ENCODE data around the gene MED1. TPM values are rescaled to one million over a fixed set of nuclear protein-coding genes. Genes with fewer than 3 reads are reported as not detected.

Gene MED1
- total and polyA plus RNA-seq, 9 of the 15 experiments (the other 6 are each of a cell fraction or from before 2014, with no cell fraction given) = 14.0 to 59.8 (median 46.7) TPM

GRCh38 chr17:39443326-39443725 is 7.7 kb downstream of the MED1 start:
- Histone ChIP-seq H3K36me3 (ENCODE audit: control insufficient read depth, insufficient read depth, low read length) (peaks cover 86% of the 10 kb centered on the region), H3K9me3 (replicated peaks; ENCODE audit: control insufficient read depth, insufficient read depth, low read depth, low read length) (no peaks in the 10 kb centered on the region), H3K4me3 (no peak overlapping the region), H3K27ac (ENCODE audit: extremely low read depth, low read depth, low read length) (no peak overlapping the region), H3K4me1 (replicated peaks in 1 of 2; ENCODE audit: control insufficient read depth in 2 of 2, insufficient read depth in 2 of 2, low read length in 2 of 2) (no peaks in the 10 kb centered on the region), H3K9me1 (ENCODE audit: control insufficient read depth, insufficient read depth, low read length) (no peaks in the 10 kb centered on the region), H3K9ac (ENCODE audit: insufficient read depth in 1 of 2, low read depth in 2 of 2, low read length in 2 of 2) (no peak overlapping the region), H3K79me2 (ENCODE audit: control insufficient read depth, insufficient read depth, low read length) (peaks cover 20% of the 10 kb centered on the region), H2AFZ (ENCODE audit: low read depth, low read length) (no peak overlapping the region), H3K4me2 (ENCODE audit: insufficient read depth, low read length) (no peak overlapping the region), H3K27me3 (ENCODE audit: control insufficient read depth in 2 of 2, insufficient read depth in 2 of 2, low read length in 2 of 2) (no peaks in the 10 kb centered on the region), H4K20me1 (replicated peaks; ENCODE audit: control insufficient read depth, insufficient read depth, low read length) (no peaks in the 10 kb centered on the region)
- no TSS peak for BruUV-seq (replicated peaks)
- FAIRE-seq (no peak), ATAC-seq (no peak), DNase-seq (ENCODE audit: extremely low read depth in 1 of 4, low spot score in 3 of 4) (no peak)
- TF ChIP-seq C11orf30 (IDR thresholded peaks at IDR 0.05; ENCODE audit: low read depth) (peak; percentile 51), ZNF316 (IDR thresholded peaks at IDR 0.05) (peak; percentile 62), MAFF (IDR thresholded peaks at IDR 0.05; ENCODE audit: low read length) (peak; percentile 32), RERE (CRISPR knock-in tag; IDR thresholded peaks at IDR 0.05; ENCODE audit: borderline replicate concordance) (no peak)
- intact Hi-C loops (cut with micrococcal nuclease) = no loop called here
- in situ Hi-C loops (cut with MboI) = no loop called here
- ChIA-PET POLR2A (interaction anchor here (0.6 kb wide), 1 partner anchor 8 kb away, joined by 3 read pairs; the partner anchor contains the start of gene MED1), CTCF (ENCODE audit: low intra/inter-chr PET ratio) (no interaction called here)

Data from K562 (cell line).